ENCODE data around the gene SAMMSON.

Gene SAMMSON

DNA sequence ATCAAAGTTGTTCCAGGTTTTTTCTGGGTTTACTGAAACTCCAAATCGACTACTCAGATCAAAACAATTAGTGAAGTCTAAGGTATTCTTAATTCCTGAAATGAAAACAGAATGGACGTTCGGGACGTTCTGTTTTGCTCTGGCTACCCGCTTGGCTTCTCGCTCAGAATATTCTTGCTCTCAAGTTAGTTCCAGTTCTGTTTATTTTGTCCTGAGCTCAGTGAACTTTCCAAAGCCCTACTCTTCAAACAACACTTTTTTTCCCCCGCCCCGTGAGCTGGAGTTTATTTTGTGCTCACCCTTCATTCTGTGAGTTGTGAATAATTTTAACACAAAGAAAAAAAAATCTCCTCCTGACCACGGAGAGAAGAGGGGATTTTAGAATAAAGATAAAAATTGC, 72.6 kb downstream of the SAMMSON start:
- no peak overlapping the region for H3K4me3 ChIP-seq (ENCODE audit: control insufficient read depth, low read depth, low read length)
- no peak for DNase-seq (ENCODE audit: low read depth)

GRCh38 chr3:70072754-70073153, 73.2 kb downstream of the SAMMSON start:
- DNase-seq (ENCODE audit: low read depth) = no peak
- no peak overlapping the region for H3K4me3 ChIP-seq (ENCODE audit: control insufficient read depth, low read depth, low read length)
- no peak for TF ChIP-seq CTCF (conservative IDR thresholded peaks at IDR 0.05; ENCODE audit: control insufficient read depth, insufficient read depth, low read depth, low read length)

More for the DNA sequence above, 72.6 kb downstream of the SAMMSON start:
- TF ChIP-seq CTCF (conservative IDR thresholded peaks at IDR 0.05; ENCODE audit: control insufficient read depth, insufficient read depth, low read depth, low read length) = no peak

DNA sequence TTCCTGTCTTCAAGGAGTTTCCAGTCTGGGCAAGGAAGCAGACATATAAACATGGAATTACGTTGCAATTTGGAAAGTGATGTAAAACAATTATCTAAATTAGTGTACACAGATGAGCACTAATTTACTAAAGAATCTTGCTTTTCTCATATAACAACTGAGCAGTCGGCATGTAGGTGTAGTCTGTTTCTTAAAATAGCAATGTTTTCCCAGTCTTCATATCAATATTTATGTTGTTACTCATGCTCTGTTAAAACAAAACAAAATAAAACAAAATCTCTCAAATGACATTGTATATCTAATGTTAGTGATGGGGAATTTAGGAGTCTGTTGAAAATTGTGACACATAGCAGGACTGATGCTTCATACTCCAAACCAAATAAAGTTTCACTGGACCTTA, 75.6 kb downstream of the SAMMSON start:
- DNase-seq (ENCODE audit: low read depth) = no peak
- no peak for TF ChIP-seq CTCF (conservative IDR thresholded peaks at IDR 0.05; ENCODE audit: control insufficient read depth, insufficient read depth, low read depth, low read length)
- H3K4me3 ChIP-seq (ENCODE audit: control insufficient read depth, low read depth, low read length) = no peak overlapping the region

- no peak for TF ChIP-seq CTCF (conservative IDR thresholded peaks at IDR 0.05; ENCODE audit: control insufficient read depth, insufficient read depth, low read depth, low read length)
- H3K4me3 ChIP-seq (ENCODE audit: control insufficient read depth, low read depth, low read length) = no peak overlapping the region
- no peak for DNase-seq (ENCODE audit: low read depth)
Observed at GRCh38 chr3:70076396-70076795, 76.9 kb downstream of the SAMMSON start.

DNA sequence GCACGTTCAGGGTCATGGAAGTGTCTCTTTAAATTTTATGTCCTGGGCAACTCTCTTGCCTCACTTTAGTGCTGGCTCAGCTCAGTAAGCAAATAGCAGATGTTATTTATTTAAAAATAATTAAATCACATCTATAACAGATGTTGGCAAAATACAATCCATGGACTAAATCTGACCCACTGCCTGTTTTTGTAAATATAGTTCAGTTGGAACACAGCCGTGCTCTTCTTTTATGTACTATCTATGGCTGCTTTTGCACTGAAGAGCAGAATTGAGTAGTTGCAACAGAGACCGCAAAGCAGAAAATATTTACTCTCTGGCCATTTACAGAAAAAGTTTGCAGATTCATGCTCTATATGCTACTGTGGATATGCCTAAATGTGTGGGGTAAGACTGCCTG, 79.2 kb downstream of the SAMMSON start:
- no peak for TF ChIP-seq CTCF (conservative IDR thresholded peaks at IDR 0.05; ENCODE audit: control insufficient read depth, insufficient read depth, low read depth, low read length)
- no peak for DNase-seq (ENCODE audit: low read depth)
- H3K4me3 ChIP-seq (ENCODE audit: control insufficient read depth, low read depth, low read length) = no peak overlapping the region

DNA sequence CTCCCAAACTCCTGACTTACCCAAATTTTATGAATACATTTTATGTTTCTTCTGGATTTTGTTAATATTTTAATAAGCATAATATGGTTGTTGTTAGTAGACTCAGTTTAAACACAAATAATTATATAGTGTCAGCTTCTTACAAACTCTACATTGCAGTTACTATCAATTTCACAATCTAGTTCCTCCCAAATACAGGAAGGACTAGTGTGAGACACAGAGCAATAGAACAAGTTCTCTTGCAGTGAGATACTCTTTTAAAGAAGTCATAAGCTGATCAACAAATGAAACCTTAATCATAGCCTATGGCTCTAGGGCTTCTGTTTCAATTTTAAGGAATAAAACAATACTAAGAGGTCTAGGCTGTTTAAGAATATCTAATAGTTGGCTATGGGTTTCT, 86.1 kb downstream of the SAMMSON start:
- no peak for DNase-seq (ENCODE audit: low read depth)
- H3K4me3 ChIP-seq (ENCODE audit: control insufficient read depth, low read depth, low read length) = no peak overlapping the region
- TF ChIP-seq CTCF (conservative IDR thresholded peaks at IDR 0.05; ENCODE audit: control insufficient read depth, insufficient read depth, low read depth, low read length) = no peak

GRCh38 chr3:70086336-70086735, 86.8 kb downstream of the SAMMSON start:
- H3K4me3 ChIP-seq (ENCODE audit: control insufficient read depth, low read depth, low read length) = no peak overlapping the region
- no peak for DNase-seq (ENCODE audit: low read depth)
- no peak for TF ChIP-seq CTCF (conservative IDR thresholded peaks at IDR 0.05; ENCODE audit: control insufficient read depth, insufficient read depth, low read depth, low read length)

Measured in fibroblast of mammary gland (primary cell).